Measurements from ENCODE around the gene B3GALT6.

GRCh38 chr1:1240348-1240732 is 8.3 kb downstream of the B3GALT6 start:
- TF ChIP-seq FOXP2 (optimal IDR thresholded peaks at IDR 0.05; ENCODE audit: control extremely low read depth, extremely low read length, insufficient read depth) (no peak), POLR2AphosphoS5 (IDR thresholded peaks at IDR 0.05; ENCODE audit: borderline replicate concordance, low read depth, low read length) (no peak)

Measured in SK-N-MC (cell line).